ENCODE results near the gene MAST4. TPM values are rescaled to one million over a fixed set of nuclear protein-coding genes. Genes with fewer than 3 reads are reported as not detected.

Gene MAST4
- total and polyA plus RNA-seq, 2 of the 8 experiments (the other 6 are each of a cell fraction or from before 2014, with no cell fraction given): 1.5 to 2.6 TPM

DNA sequence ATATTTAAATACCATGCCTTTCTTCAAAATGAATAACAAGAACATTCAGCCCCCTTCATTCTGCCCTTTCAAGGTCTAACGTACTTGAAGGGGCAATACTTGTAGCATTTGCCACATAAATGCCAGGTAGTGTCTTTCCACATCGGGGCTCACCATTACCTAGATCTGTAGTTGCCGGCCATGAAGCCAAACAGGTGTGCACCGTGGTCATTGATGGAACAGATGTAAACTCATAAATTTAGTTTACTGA, 407.4 kb downstream of the MAST4 start:
- Histone ChIP-seq H2BK15ac (ENCODE audit: low read length) (no peak overlapping the region), H2BK120ac (replicated peaks; ENCODE audit: low read depth, low read length) (no peak overlapping the region), H2BK5ac (ENCODE audit: low read depth, low read length) (no peak overlapping the region), H3K4me2 (ENCODE audit: insufficient read depth in 1 of 2, low read depth in 2 of 2, low read length in 2 of 2) (peak overlapping the region; percentile 93 to 97), H3K23me2 (ENCODE audit: low read depth, low read length) (peaks cover 3% of the 10 kb centered on the region), H3K79me1 (ENCODE audit: low read depth, low read length) (no peaks in the 10 kb centered on the region), H3K27ac (ENCODE audit: low read depth, low read length) (no peak overlapping the region), H4K91ac (replicated peaks; ENCODE audit: insufficient read length, low read length) (peak overlapping the region; percentile 61), H3K9me3 (ENCODE audit: insufficient read depth in 2 of 2, low read depth in 1 of 2, low read length in 1 of 2) (no peaks in the 10 kb centered on the region), H2AK5ac (ENCODE audit: low read depth, low read length) (no peak overlapping the region), H2BK20ac (ENCODE audit: low read length) (0 out of 2 replicates have a peak overlapping the region, but pooled peaks have one; percentile 25), H3K56ac (replicated peaks; ENCODE audit: insufficient read length, low read depth, low read length) (no peak overlapping the region), H3K14ac (ENCODE audit: insufficient read length) (no peak overlapping the region), H2BK12ac (ENCODE audit: low read depth, low read length) (no peak overlapping the region; the same call in 1 of the 2 replicates), H3K4me1 (replicated peaks in 1 of 4; ENCODE audit: control insufficient read depth in 3 of 4, insufficient read depth in 4 of 4, low read length in 3 of 4) (peaks cover 0 to 4% (median 1%) of the 10 kb centered on the region in 4 experiments; a peak in 1 of 7 replicates), H3K18ac (ENCODE audit: extremely low read depth, low read length) (peak overlapping the region; percentile 24; the same call in 1 of the 2 replicates), H4K5ac (ENCODE audit: insufficient read length, low read depth, low read length) (no peak overlapping the region), H3K36me3 (ENCODE audit: control insufficient read depth in 2 of 4, insufficient read depth in 4 of 4, low read length in 3 of 4) (no peaks in the 10 kb centered on the region), H2AFZ (ENCODE audit: low read length) (peak overlapping the region; percentile 94), H4K8ac (ENCODE audit: extremely low read depth, insufficient read depth, low read length) (no peak overlapping the region), H3K9ac (replicated peaks in 1 of 4; ENCODE audit: extremely low read depth in 1 of 4, low read depth in 3 of 4, low read length in 3 of 4) (peak overlapping the region in 3 of 4 experiments; percentile 13 to 56 (median 35); a peak in 4 of 7 replicates), H3K4ac (replicated peaks; ENCODE audit: insufficient read length, low read depth, low read length) (no peak overlapping the region), H3K23ac (ENCODE audit: insufficient read length) (no peak overlapping the region), H3K4me3 (ENCODE audit: extremely low read depth in 1 of 4, insufficient read depth in 2 of 4, low read depth in 3 of 4, low read length in 4 of 4) (peak overlapping the region; percentile 86 to 92 (median 87)), H4K20me1 (replicated peaks in 1 of 2; ENCODE audit: control insufficient read depth in 1 of 2, insufficient read depth in 2 of 2, low read length in 2 of 2) (no peaks in the 10 kb centered on the region), H3K79me2 (ENCODE audit: control insufficient read depth in 1 of 2, insufficient read depth in 2 of 2, low read length in 2 of 2) (no peaks in the 10 kb centered on the region), H3K27me3 (replicated peaks in 1 of 4; ENCODE audit: control insufficient read depth in 3 of 4, extremely low read depth in 1 of 4, insufficient read depth in 3 of 4, low read length in 3 of 4) (no peaks in the 10 kb centered on the region)
- FAIRE-seq (no peak), DNase-seq (ENCODE audit: low read depth in 1 of 2, low spot score in 2 of 2) (no peak)
- ChIA-PET CTCF (ENCODE audit: partially characterized antibody) (interaction anchor here (3.6 kb wide), 1 partner anchor 14 kb away, joined by 34 read pairs; no protein-coding TSS in a partner anchor), POLR2A (ENCODE audit: partially characterized antibody) (interaction anchor here (0.7 to 2.2 kb wide), 5 partner anchors 9 to 55 kb away, joined by 3 to 15 read pairs (median 5); no protein-coding TSS in a partner anchor)
- no peak for TF ChIP-seq CEBPB (IDR thresholded peaks at IDR 0.05; ENCODE audit: low read depth, low read length)
- 0 out of 2 replicates have a peak, but pooled peaks have one; percentile 10 for TF ChIP-seq TBP (IDR thresholded peaks at IDR 0.05; ENCODE audit: low read depth, low read length)
- 13% methylated on average over 4 of the region's 4 CpGs; no CpG with 5 or more reads in 1 of the 2 experiments for WGBS, 2 experiments (ENCODE audit: extremely low coverage in 1 of 2, insufficient coverage in 1 of 2, insufficient read length in 1 of 2, insufficient replicate concordance in 2 of 2, low coverage in 1 of 2, low lambda C conversion rate in 2 of 2, missing lambda C conversion rate in 1 of 2)

Measured in H1 (cell line).